GM12878 (cell line): Measurements from ENCODE around the gene TBC1D22B. TPM values are rescaled to one million over a fixed set of nuclear protein-coding genes. Genes with fewer than 3 reads are reported as not detected.

Source experiments
- ATAC-seq: fragments of 200-7000 bp; cut with Tn5 transposase; 3 replicates; pipeline ENCODE4 v1.9.1; 2020; ENCODE audit warnings: mild to moderate bottlenecking, moderate library complexity
- BruUV-seq: library from RNA; stranded (reverse); fragments of 400-500 nt; replicated peaks from 2 replicates; lab custom pipeline; 2021; lab: Mats Ljungman, UMichigan
- CTCF ChIA-PET: fragments of 300-600 bp; sonication (Branson Sonifier 250); formaldehyde crosslinking; extraction: SDS; loops from one replicate; lab custom pipeline; 2021; ENCODE audit warnings: inconsistent platforms; lab: Yijun Ruan, JAX
- POLR2A ChIA-PET: fragments of 350-600 bp; formaldehyde crosslinking; extraction: SDS; loops from one replicate; lab custom pipeline; 2021; ENCODE audit warnings: inconsistent platforms; lab: Charles Lee
- RAD21 ChIA-PET: fragments of 300-600 bp; sonication (Branson Sonifier 250); formaldehyde crosslinking; loops from one replicate; lab custom pipeline; 2023; ENCODE audit warnings: antibody characterized with exemption; ENCODE audit not compliant: unreplicated experiment; lab: Charles Lee
- SMC1A ChIA-PET: fragments of 300-600 bp; sonication (Branson Sonifier 250); formaldehyde crosslinking; loops from one replicate; lab custom pipeline; 2023; ENCODE audit not compliant: unreplicated experiment, uncharacterized antibody; lab: Charles Lee
- DNase-seq: peaks from one replicate; pipeline ENCODE4 v3.0.0-alpha.2; 2011; ENCODE audit warnings: low read depth, low spot score
- FAIRE-seq: peaks from 3 replicates; lab custom pipeline; 2011; peaks lifted over from hg19 to GRCh38; lab: Jason Lieb, UNC
- H2AFZ ChIP-seq: 2 replicates; pipeline ENCODE4 v1.6.0; 2011; ENCODE audit warnings: low read depth, low read length, control low read depth; ENCODE audit not compliant: control insufficient read depth
- H3K27ac ChIP-seq: 2 replicates; pipeline ENCODE4 v1.5.1; 2011; ENCODE audit warnings: control low read depth; ENCODE audit not compliant: control insufficient read depth, insufficient read depth
- H3K27me3 ChIP-seq, 2 experiments: replicated peaks in 1 of 2; 2 replicates each; pipeline versions ENCODE4 v1.6.0 to v1.6.1; 2011; ENCODE audit warnings: low read length in 1 of 2; ENCODE audit not compliant: control insufficient read depth in 2 of 2, insufficient read depth in 2 of 2
- H3K36me3 ChIP-seq, 2 experiments: 2 replicates each; pipeline ENCODE4 v1.5.1; 2011; ENCODE audit warnings: low read length in 1 of 2; ENCODE audit not compliant: control insufficient read depth in 2 of 2, insufficient read depth in 2 of 2
- H3K4me1 ChIP-seq: 2 replicates; pipeline ENCODE4 v1.6.1; 2011; ENCODE audit warnings: mild to moderate bottlenecking, low read length, moderate library complexity, mixed read lengths; ENCODE audit not compliant: control insufficient read depth, insufficient read depth
- H3K4me2 ChIP-seq: 2 replicates; pipeline ENCODE4 v1.6.0; 2011; ENCODE audit warnings: control low read depth; ENCODE audit not compliant: control insufficient read depth, insufficient read depth
- H3K4me3 ChIP-seq: fragments of 200-600 bp; sonication (generic); 2 replicates; pipeline ENCODE4 v1.5.1; 2016
- H3K79me2 ChIP-seq: 2 replicates; pipeline ENCODE4 v1.6.0; 2011; ENCODE audit warnings: low read length; ENCODE audit not compliant: control insufficient read depth, insufficient read depth
- H3K9ac ChIP-seq: 2 replicates; pipeline ENCODE4 v1.8.0; 2011; ENCODE audit warnings: low read length, control low read depth, mixed read lengths; ENCODE audit not compliant: control insufficient read depth, insufficient read depth
- H3K9me3 ChIP-seq: replicated peaks from 3 replicates; pipeline ENCODE4 v1.5.1; 2011; ENCODE audit warnings: mild to moderate bottlenecking, low read length; ENCODE audit not compliant: control insufficient read depth, insufficient read depth
- H4K20me1 ChIP-seq: 2 replicates; pipeline ENCODE4 v1.6.0; 2011; ENCODE audit not compliant: control insufficient read depth, insufficient read depth
- HDAC6 ChIP-seq: fragments of 200-600 bp; sonication (generic); IDR thresholded peaks from one replicate; pipeline ENCODE4 v1.8.0; 2017; ENCODE audit warnings: antibody characterized with exemption; ENCODE audit not compliant: unreplicated experiment
- IKZF1 ChIP-seq: fragments of 450-650 bp; conservative IDR thresholded peaks from 2 replicates; pipeline ENCODE4 v1.6.1; 2017; ENCODE audit warnings: antibody characterized with exemption, mild to moderate bottlenecking
- JUNB ChIP-seq: IDR thresholded peaks from 2 replicates; pipeline ENCODE4 v1.6.1; 2016; ENCODE audit warnings: antibody characterized with exemption, mild to moderate bottlenecking
- NR2C2 ChIP-seq: IDR thresholded peaks from 2 replicates; pipeline ENCODE4 v1.6.1; 2011; ENCODE audit warnings: borderline replicate concordance, low read depth; ENCODE audit not compliant: control insufficient read depth, insufficient read length
- RAD21 ChIP-seq: IDR thresholded peaks from 2 replicates; pipeline ENCODE4 v1.6.1; 2011; ENCODE audit warnings: mild to moderate bottlenecking, low read depth, low read length, moderate library complexity; ENCODE audit not compliant: insufficient read depth
- SMAD1 ChIP-seq: fragments of 450-650 bp; IDR thresholded peaks from 2 replicates; pipeline ENCODE4 v1.6.1; 2018; ENCODE audit warnings: mild to moderate bottlenecking, low read depth; ENCODE audit not compliant: partially characterized antibody
- STAT1 ChIP-seq: fragments of 450-650 bp; conservative IDR thresholded peaks from 2 replicates; pipeline ENCODE4 v1.6.1; 2014; ENCODE audit warnings: antibody characterized with exemption, mild to moderate bottlenecking
- SUPT20H ChIP-seq: IDR thresholded peaks from 2 replicates; pipeline ENCODE4 v1.6.1; 2011; ENCODE audit warnings: low read depth, mild to moderate bottlenecking, low read length, moderate library complexity, borderline replicate concordance; ENCODE audit not compliant: control insufficient read depth
- SUZ12 ChIP-seq: fragments of 200-600 bp; sonication (generic); IDR thresholded peaks from one replicate; pipeline ENCODE4 v1.6.1; 2018; ENCODE audit warnings: antibody characterized with exemption, mild to moderate bottlenecking; ENCODE audit not compliant: unreplicated experiment
- ZZZ3 ChIP-seq: IDR thresholded peaks from 2 replicates; pipeline ENCODE4 v1.6.1; 2011; ENCODE audit warnings: low read depth; ENCODE audit not compliant: control insufficient read depth, insufficient read length
- WGBS: methylation state at CpG from one replicate; pipeline ENCODE4 v1.1.6; 2016; ENCODE audit warnings: low lambda C conversion rate; ENCODE audit not compliant: insufficient replicate concordance, insufficient coverage; ENCODE audit errors: missing lambda C conversion rate; 5-methylcytosine and 5-hydroxymethylcytosine counted together
- in situ Hi-C: fragments of 300-500 bp; cut with MboI; formaldehyde crosslinking; loops from 9 replicates; pipeline ENCODE4 v1.14.3; 2018; ENCODE audit warnings: mixed read lengths
- intact Hi-C: fragments of 100-400 bp; cut with micrococcal nuclease; formaldehyde crosslinking; loops from one replicate; pipeline ENCODE4 v1.14.2; 2022; ENCODE audit not compliant: unreplicated experiment
- polyA plus RNA-seq, 11 experiments: library from polyadenylated mRNA; depleted of rRNA in 4 of 11; unstranded in 6 of 11; stranded (reverse) in 5 of 11; fragments of >200 nt; fragmentation: Nextera tagmentation in 4 of 11; fragmentation: Illumina TruSeq in 1 of 11; extraction: Ambion mirVana in 4 of 11; extraction: Trizol in 1 of 11; gene quantifications; 1 replicate in 1 of 11; 2 replicates in 10 of 11; pipeline versions ENCODE4 v1.2.1 to v1.2.3, GENCODE V29; 2011 to 2016; ENCODE audit warnings: inconsistent platforms in 2 of 11, missing spikeins in 2 of 11, low read depth in 1 of 11
- total RNA-seq, 4 experiments: library from RNA; depleted of rRNA in 3 of 4; stranded (reverse); fragments of >200 nt in 3 of 4; fragmentation: Illumina TruSeq in 1 of 4; extraction: Trizol in 1 of 4; gene quantifications; 2 replicates each; pipeline versions ENCODE4 v1.2.1 to v1.2.3, GENCODE V29; 2013 to 2021
- TF ChIP-seq, protein P1 (sequence below): IDR thresholded peaks from 2 replicates; pipeline ENCODE4 v1.6.1; 2012; ENCODE audit warnings: improper control_type of control experiment, low read depth, low read length; ENCODE audit not compliant: insufficient replicate concordance

Gene TBC1D22B
- total and polyA plus RNA-seq, 10 of the 15 experiments (the other 5 are each of a cell fraction or from before 2014, with no cell fraction given), result 3.4 to 18.7 (median 14.1) TPM

DNA sequence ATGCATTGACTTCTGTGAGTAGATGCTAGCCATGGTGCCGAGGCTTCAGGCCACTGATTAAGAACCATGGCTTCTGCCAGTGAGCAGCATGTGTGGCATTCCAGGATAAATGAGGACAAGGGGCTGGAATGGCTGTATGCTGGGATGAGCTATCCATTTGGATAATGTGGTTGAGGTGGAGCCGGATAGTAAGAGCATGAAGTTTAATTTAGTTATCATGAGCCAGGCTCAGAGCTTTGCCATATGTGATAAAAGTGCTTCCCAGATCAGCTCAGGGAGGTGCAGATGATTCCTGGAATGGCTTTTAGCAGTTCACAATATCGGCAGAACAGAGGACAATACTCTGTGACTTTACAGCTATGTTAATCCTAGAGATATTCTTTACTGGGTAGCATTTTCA, 61.6 kb downstream of the TBC1D22B start:
- intact Hi-C loops, result no loop called here
- CTCF ChIA-PET, result interaction anchor here (1.3 to 8.8 kb wide), 3 partner anchors 9 to 97 kb away, joined by 3 to 112 read pairs (median 4); no protein-coding TSS in a partner anchor
- Histone ChIP-seq H3K9me3 (no peaks in the 10 kb centered on the region), H4K20me1 (no peaks in the 10 kb centered on the region), H3K4me1 (peaks cover 19% of the 10 kb centered on the region), H3K36me3 (peaks cover 6 to 34% of the 10 kb centered on the region in 2 experiments), H3K4me3 (no peak overlapping the region), H3K27me3 (no peaks in the 10 kb centered on the region), H3K27ac (no peak overlapping the region), H3K79me2 (no peaks in the 10 kb centered on the region), H2AFZ (no peak overlapping the region), H3K4me2 (no peak overlapping the region), H3K9ac (no peak overlapping the region)
- SMC1A ChIA-PET, result no interaction called here
- TF ChIP-seq, protein P1, sequence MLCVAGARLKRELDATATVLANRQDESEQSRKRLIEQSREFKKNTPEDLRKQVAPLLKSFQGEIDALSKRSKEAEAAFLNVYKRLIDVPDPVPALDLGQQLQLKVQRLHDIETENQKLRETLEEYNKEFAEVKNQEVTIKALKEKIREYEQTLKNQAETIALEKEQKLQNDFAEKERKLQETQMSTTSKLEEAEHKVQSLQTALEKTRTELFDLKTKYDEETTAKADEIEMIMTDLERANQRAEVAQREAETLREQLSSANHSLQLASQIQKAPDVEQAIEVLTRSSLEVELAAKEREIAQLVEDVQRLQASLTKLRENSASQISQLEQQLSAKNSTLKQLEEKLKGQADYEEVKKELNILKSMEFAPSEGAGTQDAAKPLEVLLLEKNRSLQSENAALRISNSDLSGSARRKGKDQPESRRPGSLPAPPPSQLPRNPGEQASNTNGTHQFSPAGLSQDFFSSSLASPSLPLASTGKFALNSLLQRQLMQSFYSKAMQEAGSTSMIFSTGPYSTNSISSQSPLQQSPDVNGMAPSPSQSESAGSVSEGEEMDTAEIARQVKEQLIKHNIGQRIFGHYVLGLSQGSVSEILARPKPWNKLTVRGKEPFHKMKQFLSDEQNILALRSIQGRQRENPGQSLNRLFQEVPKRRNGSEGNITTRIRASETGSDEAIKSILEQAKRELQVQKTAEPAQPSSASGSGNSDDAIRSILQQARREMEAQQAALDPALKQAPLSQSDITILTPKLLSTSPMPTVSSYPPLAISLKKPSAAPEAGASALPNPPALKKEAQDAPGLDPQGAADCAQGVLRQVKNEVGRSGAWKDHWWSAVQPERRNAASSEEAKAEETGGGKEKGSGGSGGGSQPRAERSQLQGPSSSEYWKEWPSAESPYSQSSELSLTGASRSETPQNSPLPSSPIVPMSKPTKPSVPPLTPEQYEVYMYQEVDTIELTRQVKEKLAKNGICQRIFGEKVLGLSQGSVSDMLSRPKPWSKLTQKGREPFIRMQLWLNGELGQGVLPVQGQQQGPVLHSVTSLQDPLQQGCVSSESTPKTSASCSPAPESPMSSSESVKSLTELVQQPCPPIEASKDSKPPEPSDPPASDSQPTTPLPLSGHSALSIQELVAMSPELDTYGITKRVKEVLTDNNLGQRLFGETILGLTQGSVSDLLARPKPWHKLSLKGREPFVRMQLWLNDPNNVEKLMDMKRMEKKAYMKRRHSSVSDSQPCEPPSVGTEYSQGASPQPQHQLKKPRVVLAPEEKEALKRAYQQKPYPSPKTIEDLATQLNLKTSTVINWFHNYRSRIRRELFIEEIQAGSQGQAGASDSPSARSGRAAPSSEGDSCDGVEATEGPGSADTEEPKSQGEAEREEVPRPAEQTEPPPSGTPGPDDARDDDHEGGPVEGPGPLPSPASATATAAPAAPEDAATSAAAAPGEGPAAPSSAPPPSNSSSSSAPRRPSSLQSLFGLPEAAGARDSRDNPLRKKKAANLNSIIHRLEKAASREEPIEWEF, result no peak
- TF ChIP-seq STAT1 (no peak), SMAD1 (no peak), ZZZ3 (no peak), NR2C2 (no peak), RAD21 (no peak), JUNB (no peak), SUZ12 (no peak), HDAC6 (no peak), SUPT20H (no peak), IKZF1 (no peak)
- in situ Hi-C loops, result no loop called here
- RAD21 ChIA-PET, result no interaction called here
- no peak for DNase-seq
- WGBS, result 96% methylated on average over 3 of the region's 3 CpGs
- peak; percentile 72 for FAIRE-seq
- POLR2A ChIA-PET, result no interaction called here
- ATAC-seq, result no peak
- BruUV-seq, result no TSS peak
